SK-N-SH treated with all-trans-retinoic acid at 6 μM for 48 hours (cell line): ENCODE data around the gene NR1I3.

Experiments used
- ATAC-seq: fragments of 200-7000 bp; cut with Tn5 transposase; 3 replicates; pipeline ENCODE4 v1.9.1; 2020; ENCODE audit warnings: mild to moderate bottlenecking, moderate library complexity
- ARNTL ChIP-seq: fragments of 450-650 bp; formaldehyde crosslinking; IDR thresholded peaks from 2 replicates; pipeline ENCODE4 v1.5.0; 2020; ENCODE audit warnings: low read depth, mild to moderate bottlenecking, moderate library complexity, borderline replicate concordance
- BACH2 ChIP-seq: fragments of 250-450 bp; sonication (Bioruptor Pico); IDR thresholded peaks from 2 replicates; pipeline ENCODE4 v1.9.0; 2021; ENCODE audit warnings: mild to moderate bottlenecking, borderline replicate concordance
- CSDC2 ChIP-seq: fragments of 250-450 bp; sonication (Bioruptor Pico); IDR thresholded peaks from 2 replicates; pipeline ENCODE4 v1.5.0; 2020; ENCODE audit warnings: mild to moderate bottlenecking, moderate library complexity
- CSRNP3 ChIP-seq: fragments of 250-450 bp; sonication (Bioruptor Pico); IDR thresholded peaks from 2 replicates; pipeline ENCODE4 v1.5.1; 2021; ENCODE audit warnings: mild to moderate bottlenecking, moderate library complexity
- GLIS3 ChIP-seq: fragments of 250-450 bp; sonication (Bioruptor Pico); IDR thresholded peaks from 2 replicates; pipeline ENCODE4 v1.5.0; 2020; ENCODE audit warnings: mild to moderate bottlenecking, moderate library complexity
- ISL1 ChIP-seq: fragments of 250-450 bp; sonication (Bioruptor Pico); IDR thresholded peaks from 2 replicates; pipeline ENCODE4 v2.1.2; 2022; ENCODE audit warnings: mild to moderate bottlenecking, moderate library complexity
- PATZ1 ChIP-seq: fragments of 250-450 bp; sonication (Bioruptor Pico); IDR thresholded peaks from 2 replicates; pipeline ENCODE4 v1.8.0; 2020; ENCODE audit warnings: mild to moderate bottlenecking, moderate library complexity, borderline replicate concordance
- PPARA ChIP-seq: fragments of 250-450 bp; sonication (Bioruptor Pico); IDR thresholded peaks from 2 replicates; pipeline ENCODE4 v1.5.0; 2020; ENCODE audit warnings: mild to moderate bottlenecking, borderline replicate concordance
- TCF4 ChIP-seq: fragments of 250-450 bp; sonication (Bioruptor Pico); IDR thresholded peaks from 2 replicates; pipeline ENCODE4 v1.8.0; 2021; ENCODE audit warnings: mild to moderate bottlenecking, moderate library complexity, borderline replicate concordance
- TOX ChIP-seq: fragments of 250-450 bp; sonication (Bioruptor Pico); IDR thresholded peaks from 2 replicates; pipeline ENCODE4 v1.8.0; 2021; ENCODE audit warnings: mild to moderate bottlenecking, moderate library complexity, borderline replicate concordance
- TSHZ2 ChIP-seq: fragments of 250-450 bp; sonication (Bioruptor Pico); IDR thresholded peaks from 2 replicates; pipeline ENCODE4 v1.5.0; 2020; ENCODE audit warnings: mild to moderate bottlenecking, moderate library complexity
- ZC3H10 ChIP-seq: fragments of 250-450 bp; sonication (Bioruptor Pico); IDR thresholded peaks from 2 replicates; pipeline ENCODE4 v1.5.1; 2021; ENCODE audit warnings: mild to moderate bottlenecking, moderate library complexity
- ZFP3 ChIP-seq: fragments of 250-450 bp; sonication (Bioruptor Pico); IDR thresholded peaks from 2 replicates; pipeline ENCODE4 v1.5.0; 2020; ENCODE audit warnings: mild to moderate bottlenecking, moderate library complexity
- ZFP30 ChIP-seq: fragments of 450-650 bp; formaldehyde crosslinking; IDR thresholded peaks from 2 replicates; pipeline ENCODE4 v1.5.0; 2022; ENCODE audit warnings: mild to moderate bottlenecking, moderate library complexity
- ZNF565 ChIP-seq: fragments of 450-650 bp; formaldehyde crosslinking; conservative IDR thresholded peaks from 2 replicates; pipeline ENCODE4 v1.5.0; 2020; ENCODE audit warnings: low read depth, mild to moderate bottlenecking, moderate library complexity
- ZNF70 ChIP-seq: fragments of 450-650 bp; formaldehyde crosslinking; IDR thresholded peaks from 2 replicates; pipeline ENCODE4 v1.5.0; 2020; ENCODE audit warnings: mild to moderate bottlenecking, moderate library complexity
- ZNF8 ChIP-seq: fragments of 450-650 bp; formaldehyde crosslinking; IDR thresholded peaks from 2 replicates; pipeline ENCODE4 v1.5.0; 2020; ENCODE audit warnings: mild to moderate bottlenecking, moderate library complexity
- TF ChIP-seq, protein P1 (sequence below): fragments of 250-450 bp; sonication (Bioruptor Pico); IDR thresholded peaks from 2 replicates; pipeline ENCODE4 v1.8.0; 2021; ENCODE audit warnings: low read depth, mild to moderate bottlenecking, moderate library complexity, borderline replicate concordance
- TF ChIP-seq, protein P2 (sequence below): fragments of 250-450 bp; sonication (Bioruptor Pico); IDR thresholded peaks from 2 replicates; pipeline ENCODE4 v1.5.1; 2020; ENCODE audit warnings: low read depth, mild to moderate bottlenecking, moderate library complexity

Gene NR1I3

GRCh38 chr1:161197560-161198193 lies 40.3 kb downstream of the NR1I3 start:
- ATAC-seq = peak; percentile 0; the same call in 2 of the 3 replicates
- TF ChIP-seq ZNF70 (CRISPR knock-in tag) = no peak
- no peak for TF ChIP-seq TSHZ2 (CRISPR knock-in tag)
- TF ChIP-seq TOX = no peak
- TF ChIP-seq BACH2 (CRISPR knock-in tag) = no peak
- TF ChIP-seq ZNF565 (CRISPR knock-in tag) = no peak
- TF ChIP-seq ISL1 (CRISPR knock-in tag) = no peak
- TF ChIP-seq TCF4 = no peak
- TF ChIP-seq ZC3H10 (CRISPR knock-in tag) = no peak
- no peak for TF ChIP-seq ZFP30
- TF ChIP-seq ZFP3 (CRISPR knock-in tag) = no peak
- no peak for TF ChIP-seq ZNF8 (CRISPR knock-in tag)
- no peak for TF ChIP-seq ARNTL
- TF ChIP-seq CSRNP3 = no peak
- no peak for TF ChIP-seq CSDC2 (CRISPR knock-in tag)
- TF ChIP-seq, protein P1, sequence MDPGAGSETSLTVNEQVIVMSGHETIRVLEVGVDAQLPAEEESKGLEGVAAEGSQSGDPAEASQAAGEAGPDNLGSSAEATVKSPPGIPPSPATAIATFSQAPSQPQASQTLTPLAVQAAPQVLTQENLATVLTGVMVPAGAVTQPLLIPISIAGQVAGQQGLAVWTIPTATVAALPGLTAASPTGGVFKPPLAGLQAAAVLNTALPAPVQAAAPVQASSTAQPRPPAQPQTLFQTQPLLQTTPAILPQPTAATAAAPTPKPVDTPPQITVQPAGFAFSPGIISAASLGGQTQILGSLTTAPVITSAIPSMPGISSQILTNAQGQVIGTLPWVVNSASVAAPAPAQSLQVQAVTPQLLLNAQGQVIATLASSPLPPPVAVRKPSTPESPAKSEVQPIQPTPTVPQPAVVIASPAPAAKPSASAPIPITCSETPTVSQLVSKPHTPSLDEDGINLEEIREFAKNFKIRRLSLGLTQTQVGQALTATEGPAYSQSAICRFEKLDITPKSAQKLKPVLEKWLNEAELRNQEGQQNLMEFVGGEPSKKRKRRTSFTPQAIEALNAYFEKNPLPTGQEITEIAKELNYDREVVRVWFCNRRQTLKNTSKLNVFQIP (CRISPR knock-in tag) = no peak

- TF ChIP-seq ISL1 (CRISPR knock-in tag) (no peak), CSDC2 (CRISPR knock-in tag) (0 out of 2 replicates have a peak, but pooled peaks have one; percentile 45), PATZ1 (CRISPR knock-in tag) (no peak), ZC3H10 (CRISPR knock-in tag) (no peak), TCF4 (peak; percentile 34; the same call in 1 of the 2 replicates)
- peak; percentile 80 for ATAC-seq
These were observed 41.2 kb downstream of the NR1I3 start for GRCh38 chr1:161196521-161197451.

GRCh38 chr1:161196111-161196510 lies 41.9 kb downstream of the NR1I3 start:
- ATAC-seq = no peak
- TF ChIP-seq ISL1 (CRISPR knock-in tag) (no peak), ZC3H10 (CRISPR knock-in tag) (no peak), GLIS3 (CRISPR knock-in tag) (no peak), TCF4 (no peak), PPARA (CRISPR knock-in tag) (no peak), CSRNP3 (no peak), TSHZ2 (CRISPR knock-in tag) (no peak), ZFP30 (no peak)
- TF ChIP-seq, protein P1 (CRISPR knock-in tag) = no peak
- TF ChIP-seq, protein P2, sequence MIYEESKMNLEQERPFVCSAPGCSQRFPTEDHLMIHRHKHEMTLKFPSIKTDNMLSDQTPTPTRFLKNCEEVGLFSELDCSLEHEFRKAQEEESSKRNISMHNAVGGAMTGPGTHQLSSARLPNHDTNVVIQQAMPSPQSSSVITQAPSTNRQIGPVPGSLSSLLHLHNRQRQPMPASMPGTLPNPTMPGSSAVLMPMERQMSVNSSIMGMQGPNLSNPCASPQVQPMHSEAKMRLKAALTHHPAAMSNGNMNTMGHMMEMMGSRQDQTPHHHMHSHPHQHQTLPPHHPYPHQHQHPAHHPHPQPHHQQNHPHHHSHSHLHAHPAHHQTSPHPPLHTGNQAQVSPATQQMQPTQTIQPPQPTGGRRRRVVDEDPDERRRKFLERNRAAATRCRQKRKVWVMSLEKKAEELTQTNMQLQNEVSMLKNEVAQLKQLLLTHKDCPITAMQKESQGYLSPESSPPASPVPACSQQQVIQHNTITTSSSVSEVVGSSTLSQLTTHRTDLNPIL = no peak
